Vagina (tissue), 2 donors: ENCODE results near the gene TMEM190. TPM values are rescaled to one million over a fixed set of nuclear protein-coding genes. Genes with fewer than 3 reads are reported as not detected.
A peak's percentile ranks its signal among the peaks of the same experiment; 100 is the strongest.

Experiments
- DNase-seq, 2 donors: peaks; one replicate each; pipeline ENCODE4 v3.0.0-alpha.2; 2017; ENCODE audit errors: extremely low spot score in 2 of 2
- H3K27ac ChIP-seq: fragments of 200-600 bp; sonication (generic); one replicate; pipeline ENCODE4 v1.5.1; 2019
- H3K27me3 ChIP-seq: fragments of 200-600 bp; sonication (generic); one replicate; pipeline ENCODE4 v1.5.1; 2019
- H3K36me3 ChIP-seq, 2 donors: fragments of 200-600 bp; sonication (generic); one replicate each; pipeline ENCODE4 v1.5.1; 2017 to 2019
- H3K4me1 ChIP-seq: fragments of 200-600 bp; sonication (generic); one replicate; pipeline ENCODE4 v1.5.1; 2019
- H3K4me3 ChIP-seq, 2 donors: fragments of 200-600 bp; sonication (generic); 1 replicate in 1 of 2; 2 replicates in 1 of 2; pipeline ENCODE4 v1.5.1; 2016 to 2019
- H3K9me3 ChIP-seq: fragments of 200-600 bp; sonication (generic); one replicate; pipeline ENCODE4 v1.5.1; 2019
- CTCF ChIP-seq, 3 experiments: fragments of 450-650 bp in 2 of 3; fragments of 200-600 bp in 1 of 3; sonication (generic) in 1 of 3; IDR thresholded peaks; one replicate each; pipeline ENCODE4 v1.5.1; 2017 to 2019; ENCODE audit warnings: antibody characterized with exemption in 3 of 3, mild to moderate bottlenecking in 2 of 3, moderate library complexity in 2 of 3
- POLR2A ChIP-seq, 2 donors: fragments of 450-650 bp; IDR thresholded peaks; one replicate each; pipeline ENCODE4 v1.6.1; 2017; ENCODE audit warnings: antibody characterized with exemption in 2 of 2, mild to moderate bottlenecking in 2 of 2, moderate library complexity in 2 of 2
- POLR2AphosphoS5 ChIP-seq, 2 donors: sonication (generic); formaldehyde crosslinking; IDR thresholded peaks; one replicate each; pipeline ENCODE4 v1.9.0; 2017; ENCODE audit warnings: antibody characterized with exemption in 2 of 2, mild to moderate bottlenecking in 2 of 2, low read depth in 1 of 2; ENCODE audit not compliant: insufficient read depth in 1 of 2
- intact Hi-C: fragments of 100-400 bp; cut with DNase I; formaldehyde crosslinking; loops from one replicate; pipeline ENCODE4 v1.15.1; 2023
- total RNA-seq: library from RNA; depleted of rRNA; stranded (reverse); fragments of >200 nt; gene quantifications from one replicate; pipeline ENCODE4 v1.2.3, GENCODE V29; 2016

Gene TMEM190
- total RNA-seq, 1 donor from 2014 or later = not detected

GRCh38 chr19:55379174-55379573 is 2.5 kb downstream of the TMEM190 start:
- intact Hi-C loops = loop anchor here (10.0 kb wide), 1 partner anchor 74 kb away; no protein-coding TSS in a partner anchor
- H3K4me3 ChIP-seq = no peak overlapping the region
- H3K27me3 ChIP-seq = no peaks in the 10 kb centered on the region
- TF ChIP-seq CTCF (IDR thresholded peaks at IDR 0.05) (no peak), POLR2AphosphoS5 (IDR thresholded peaks at IDR 0.05; ENCODE audit: insufficient read depth in 1 of 2, low read depth in 1 of 2) (no peak), POLR2A (IDR thresholded peaks at IDR 0.05) (no peak)
- no peaks in the 10 kb centered on the region for H3K36me3 ChIP-seq
- H3K27ac ChIP-seq = no peak overlapping the region
- DNase-seq = no peak
- H3K4me1 ChIP-seq = peaks cover 13% of the 10 kb centered on the region
- no peaks in the 10 kb centered on the region for H3K9me3 ChIP-seq

DNA sequence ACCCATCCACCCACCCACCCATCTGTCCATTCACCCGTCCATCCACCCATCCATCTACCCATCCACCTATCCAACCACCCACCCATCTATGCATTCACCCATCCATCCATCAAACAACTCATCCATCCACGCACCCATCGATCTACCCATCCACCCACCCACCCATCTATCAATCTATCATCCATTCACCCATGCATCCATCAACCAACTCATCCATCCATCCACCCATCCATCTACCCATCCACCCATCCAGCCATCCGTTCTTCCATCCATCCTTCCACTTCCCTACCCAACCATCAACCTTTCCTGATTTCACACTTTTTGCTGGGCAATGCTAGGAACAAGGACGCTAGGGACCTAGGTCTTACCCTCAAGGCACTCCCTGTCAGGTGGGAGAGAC is 5.4 kb downstream of the TMEM190 start:
- intact Hi-C loops = no loop called here
- H3K9me3 ChIP-seq = no peaks in the 10 kb centered on the region
- no peak overlapping the region for H3K4me3 ChIP-seq
- H3K36me3 ChIP-seq = peaks cover 0 to under 1% of the 10 kb centered on the region in 2 donors
- DNase-seq = no peak
- no peak overlapping the region for H3K27ac ChIP-seq
- TF ChIP-seq POLR2AphosphoS5 (IDR thresholded peaks at IDR 0.05; ENCODE audit: insufficient read depth in 1 of 2, low read depth in 1 of 2) (no peak), CTCF (IDR thresholded peaks at IDR 0.05) (no peak), POLR2A (IDR thresholded peaks at IDR 0.05) (no peak)
- H3K27me3 ChIP-seq = no peaks in the 10 kb centered on the region
- peaks cover 27% of the 10 kb centered on the region for H3K4me1 ChIP-seq

DNA sequence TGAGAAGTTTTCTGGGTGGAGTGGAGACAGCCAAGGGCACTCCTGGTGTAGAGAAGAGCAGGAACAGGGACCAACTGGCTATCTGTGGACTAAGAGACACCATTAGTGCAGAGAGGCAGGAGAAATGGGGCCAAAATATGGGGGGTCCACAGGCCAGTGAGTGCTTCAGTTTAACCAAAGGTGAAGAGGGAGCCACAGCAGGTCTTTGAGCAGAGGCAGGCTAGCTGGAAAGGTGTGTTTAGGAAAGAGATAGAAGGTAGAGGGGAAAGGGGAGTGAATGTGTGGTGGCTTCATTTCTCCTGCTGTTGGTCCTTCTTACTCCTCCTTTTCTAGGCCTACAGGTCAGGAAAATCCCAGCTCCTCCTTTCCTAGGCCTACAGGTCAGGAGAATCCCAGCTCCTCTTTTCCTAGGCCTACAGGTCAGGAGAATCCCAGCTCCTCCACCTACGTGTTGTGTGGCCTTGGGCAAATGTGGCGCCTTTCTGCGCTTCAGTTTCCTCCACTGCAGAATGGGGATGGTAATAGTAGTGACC is 6.0 kb downstream of the TMEM190 start:
- H3K27me3 ChIP-seq = no peaks in the 10 kb centered on the region
- intact Hi-C loops = no loop called here
- no peak for DNase-seq
- no peaks in the 10 kb centered on the region for H3K9me3 ChIP-seq
- H3K4me3 ChIP-seq = no peak overlapping the region
- no peak for TF ChIP-seq POLR2A (IDR thresholded peaks at IDR 0.05)
- H3K36me3 ChIP-seq = peaks cover 0 to 6% of the 10 kb centered on the region in 2 donors
- H3K4me1 ChIP-seq = peaks cover 33% of the 10 kb centered on the region
- H3K27ac ChIP-seq = no peak overlapping the region

GRCh38 chr19:55383279-55384130 is 6.9 kb downstream of the TMEM190 start:
- Histone ChIP-seq H3K4me3 (peak overlapping the region; percentile 70 to 76), H3K36me3 (peaks cover 0 to 16% of the 10 kb centered on the region in 2 donors), H3K27ac (peak overlapping the region; percentile 96), H3K9me3 (no peaks in the 10 kb centered on the region), H3K27me3 (no peaks in the 10 kb centered on the region), H3K4me1 (peaks cover 42% of the 10 kb centered on the region)
- no peak for TF ChIP-seq CTCF (IDR thresholded peaks at IDR 0.05)
- no peak for TF ChIP-seq POLR2AphosphoS5 (IDR thresholded peaks at IDR 0.05; ENCODE audit: insufficient read depth in 1 of 2, low read depth in 1 of 2)
- no peak for TF ChIP-seq POLR2A (IDR thresholded peaks at IDR 0.05)
- no peak for DNase-seq
- intact Hi-C loops = loop anchor here (2.0 kb wide), 1 partner anchor 43 kb away; no protein-coding TSS in a partner anchor

DNA sequence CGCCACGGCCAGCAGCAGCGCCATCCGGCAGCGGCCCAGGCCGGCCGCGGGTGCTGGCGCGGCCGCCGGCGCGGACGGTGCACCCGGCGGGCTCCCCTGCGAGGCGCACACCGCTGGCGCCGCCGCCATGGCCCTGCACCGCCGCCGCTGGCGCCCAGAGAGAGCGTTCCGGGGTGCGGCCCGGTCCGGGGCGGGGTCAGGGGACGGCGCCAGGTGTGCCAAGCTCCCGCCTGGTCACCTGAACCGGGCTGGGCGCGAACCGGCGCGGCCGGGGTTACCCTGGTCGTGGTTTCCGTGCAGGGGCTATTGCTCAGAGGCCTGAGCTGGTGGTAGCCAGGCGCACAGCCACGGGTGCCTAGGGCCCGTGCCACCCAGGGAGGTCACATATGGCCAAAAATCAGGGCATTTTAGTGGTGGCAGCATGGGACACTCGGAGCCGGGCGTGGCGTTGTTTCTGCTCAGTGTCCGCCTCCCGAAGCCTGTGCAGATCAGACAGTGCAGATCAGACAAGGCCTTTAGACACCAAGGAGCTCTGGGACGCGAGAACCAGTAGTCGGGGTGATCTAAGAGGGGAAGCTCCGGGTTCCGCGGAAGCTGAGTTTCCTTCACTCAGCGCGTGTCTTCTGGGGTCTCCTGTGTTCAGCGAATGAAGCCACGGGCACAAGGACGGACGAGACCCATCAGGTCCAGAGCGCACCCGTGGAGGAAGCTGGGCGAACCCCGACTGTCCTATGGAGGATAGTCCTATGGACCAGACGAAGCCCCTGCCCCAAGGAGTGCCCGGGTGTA is 7.7 kb downstream of the TMEM190 start, which contains the start of gene TMEM238:
Gene TMEM238 (minus strand): TSS at position 162 of the 789 bp plus-strand sequence. CDS start 33 bp downstream, at position 129.
- H3K27me3 ChIP-seq = no peaks in the 10 kb centered on the region
- no peaks in the 10 kb centered on the region for H3K9me3 ChIP-seq
- no peak for TF ChIP-seq POLR2A (IDR thresholded peaks at IDR 0.05)
- intact Hi-C loops = loop anchor here (2.0 kb wide), 1 partner anchor 44 kb away; no protein-coding TSS in a partner anchor
- H3K4me3 ChIP-seq = peak within 1 kb of the TSS; percentile 70 to 76
- H3K36me3 ChIP-seq = peaks cover 0 to 22% of the 10 kb centered on the region in 2 donors
- H3K4me1 ChIP-seq = peaks cover 50% of the 10 kb centered on the region
- H3K27ac ChIP-seq = peak within 1 kb of the TSS; percentile 96
- DNase-seq = no peak
